WERI-Rb-1 (cell line): ENCODE data around the gene STIMATE.
A peak's percentile ranks its signal among the peaks of the same experiment; 100 is the strongest.

Source experiments
- DNase-seq: peaks from one replicate; pipeline ENCODE4 v3.0.0-alpha.2; 2020
- H3K27ac ChIP-seq: fragments of 250-450 bp; sonication (Bioruptor Pico); 2 replicates; pipeline ENCODE4 v1.5.1; 2020; ENCODE audit warnings: mild to moderate bottlenecking, moderate library complexity
- H3K27me3 ChIP-seq: fragments of 250-450 bp; sonication (Bioruptor Pico); 2 replicates; pipeline ENCODE4 v1.5.1; 2021; ENCODE audit warnings: mild to moderate bottlenecking, low read depth, moderate library complexity; ENCODE audit not compliant: insufficient read depth, severe bottlenecking
- H3K36me3 ChIP-seq: fragments of 250-450 bp; sonication (Bioruptor Pico); 2 replicates; pipeline ENCODE4 v1.5.1; 2020; ENCODE audit warnings: mild to moderate bottlenecking, moderate library complexity
- H3K4me3 ChIP-seq: 2 replicates; pipeline ENCODE4 v1.5.1; 2011; ENCODE audit warnings: low read depth, mild to moderate bottlenecking, control low read depth, low read length
- H3K9me3 ChIP-seq: fragments of 250-450 bp; sonication (Bioruptor Pico); 2 replicates; pipeline ENCODE4 v1.5.1; 2021; ENCODE audit warnings: mild to moderate bottlenecking, moderate library complexity; ENCODE audit not compliant: severe bottlenecking
- CTCF ChIP-seq: IDR thresholded peaks from 2 replicates; pipeline ENCODE4 v1.5.1; 2011; ENCODE audit warnings: low read depth, mild to moderate bottlenecking, control low read depth, inconsistent platforms, low read length

Gene STIMATE

GRCh38 chr3:52822363-52822762 lies 75.0 kb downstream of the STIMATE start:
- no peaks in the 10 kb centered on the region for H3K9me3 ChIP-seq
- no peaks in the 10 kb centered on the region for H3K27me3 ChIP-seq
- H3K27ac ChIP-seq = no peak overlapping the region
- TF ChIP-seq CTCF = no peak
- no peak overlapping the region for H3K4me3 ChIP-seq
- no peak for DNase-seq
- no peaks in the 10 kb centered on the region for H3K36me3 ChIP-seq

- Histone ChIP-seq H3K36me3 (no peaks in the 10 kb centered on the region), H3K27me3 (no peaks in the 10 kb centered on the region), H3K27ac (no peak overlapping the region), H3K9me3 (no peaks in the 10 kb centered on the region), H3K4me3 (no peak overlapping the region)
- peak; percentile 66 for DNase-seq
- peak; percentile 94 for TF ChIP-seq CTCF
Observed at GRCh38 chr3:52820736-52821135, 76.6 kb downstream of the STIMATE start.

DNA sequence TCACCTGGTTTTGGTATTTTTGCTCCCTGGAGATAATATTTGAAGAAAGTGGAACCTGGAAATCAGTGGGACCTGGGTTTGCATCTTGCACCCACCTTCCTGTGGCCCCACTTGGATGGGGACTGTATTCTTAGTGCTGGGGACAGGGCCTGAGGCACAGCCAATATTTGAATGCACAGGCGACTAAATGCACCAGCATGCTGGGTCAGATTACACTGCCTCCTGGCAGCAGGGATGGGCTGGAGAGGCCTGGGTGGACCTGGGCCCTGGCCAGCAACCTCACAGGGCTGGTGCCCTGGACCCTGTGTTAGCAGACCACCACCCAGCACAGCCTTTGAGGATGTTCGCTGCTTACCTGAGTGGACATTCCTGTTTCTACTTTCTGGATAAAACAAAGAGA lies 77.4 kb downstream of the STIMATE start:
- H3K36me3 ChIP-seq = no peaks in the 10 kb centered on the region
- H3K27ac ChIP-seq = no peak overlapping the region
- H3K4me3 ChIP-seq = no peak overlapping the region
- no peaks in the 10 kb centered on the region for H3K9me3 ChIP-seq
- DNase-seq = peak; percentile 18
- no peaks in the 10 kb centered on the region for H3K27me3 ChIP-seq
- TF ChIP-seq CTCF = no peak

GRCh38 chr3:52817860-52818259 lies 79.5 kb downstream of the STIMATE start:
- Histone ChIP-seq H3K9me3 (no peaks in the 10 kb centered on the region), H3K27ac (no peak overlapping the region), H3K27me3 (no peaks in the 10 kb centered on the region), H3K4me3 (no peak overlapping the region), H3K36me3 (no peaks in the 10 kb centered on the region)
- TF ChIP-seq CTCF = no peak
- DNase-seq = no peak

DNA sequence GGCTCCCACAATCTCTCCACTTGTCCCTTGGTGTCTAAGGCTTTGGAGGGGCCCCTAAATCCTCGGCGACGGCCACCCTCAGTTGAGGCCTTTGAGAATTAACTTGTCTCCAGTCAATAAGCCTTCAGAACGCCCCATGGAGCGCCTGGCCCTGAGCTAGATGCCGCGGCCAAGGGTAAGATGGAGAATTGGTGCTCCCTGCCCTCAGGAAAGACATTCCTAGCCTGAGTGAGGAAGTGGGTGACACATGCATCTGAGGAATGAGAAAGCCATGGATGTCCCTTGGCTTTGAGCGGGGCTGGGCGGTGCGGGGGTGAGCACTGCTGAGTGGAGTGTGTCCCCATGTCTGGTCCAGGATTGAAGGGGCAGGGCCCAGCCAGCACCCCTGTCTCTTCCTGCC lies 80.1 kb downstream of the STIMATE start:
- Histone ChIP-seq H3K36me3 (no peaks in the 10 kb centered on the region), H3K27me3 (no peaks in the 10 kb centered on the region), H3K4me3 (no peak overlapping the region), H3K9me3 (no peaks in the 10 kb centered on the region), H3K27ac (no peak overlapping the region)
- no peak for TF ChIP-seq CTCF
- no peak for DNase-seq

- Histone ChIP-seq H3K27me3 (no peaks in the 10 kb centered on the region), H3K9me3 (no peaks in the 10 kb centered on the region), H3K36me3 (no peaks in the 10 kb centered on the region), H3K4me3 (no peak overlapping the region), H3K27ac (no peak overlapping the region)
- no peak for TF ChIP-seq CTCF
- no peak for DNase-seq
Observed at GRCh38 chr3:52816654-52817053, 80.7 kb downstream of the STIMATE start.
